Measurements from ENCODE around the gene BPHL. TPM values are rescaled to one million over a fixed set of nuclear protein-coding genes. Genes with fewer than 3 reads are reported as not detected.

Gene BPHL
- total and polyA plus RNA-seq, 2 experiments from 2014 or later = 22.8 to 45.5 TPM

DNA sequence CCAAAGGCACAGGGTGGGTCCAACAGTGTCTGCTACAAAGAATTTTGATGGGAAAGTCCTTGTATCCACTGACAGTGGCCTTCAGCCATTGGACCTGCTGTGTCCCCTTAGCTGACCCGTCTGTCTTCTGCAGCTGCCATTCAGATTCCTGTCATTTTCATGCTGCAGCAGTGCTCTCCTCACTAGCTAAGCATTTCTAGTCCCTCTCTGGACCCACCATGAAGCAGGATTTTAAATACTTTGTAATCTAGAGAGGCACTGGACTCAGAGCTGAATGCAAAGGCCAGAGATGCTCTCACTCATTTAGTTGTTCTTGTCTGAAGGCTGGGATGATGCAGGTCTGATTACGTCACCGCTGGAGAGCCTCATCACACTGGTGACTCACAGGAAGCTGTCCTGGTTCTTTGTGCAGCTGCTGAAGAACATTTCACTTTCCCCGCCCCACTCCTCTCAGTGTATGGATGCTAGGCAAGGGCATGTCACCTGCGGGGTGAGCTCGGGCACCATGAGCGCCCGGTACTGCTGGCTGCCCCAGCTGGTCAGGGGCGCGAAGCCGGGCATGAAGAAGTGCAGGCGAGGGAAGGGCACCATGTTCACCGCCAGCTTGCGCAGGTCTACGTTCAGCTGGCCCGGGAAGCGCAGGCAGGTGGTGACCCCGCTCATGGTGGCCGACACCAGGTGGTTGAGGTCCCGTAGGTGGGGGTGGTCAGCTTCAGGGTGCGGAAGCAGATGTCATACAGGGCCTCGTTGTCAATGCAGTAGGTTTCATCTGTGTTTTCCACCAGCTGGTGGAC is 58.2 kb downstream of the BPHL start:
- peaks cover 2% of the 10 kb centered on the region; the same call in 2 of the 3 replicates for H3K36me3 Mint-ChIP-seq (ENCODE audit: low read depth)
- no peak overlapping the region for H3K27ac Mint-ChIP-seq
- H3K27ac ChIP-seq (ENCODE audit: low read depth) = no peak overlapping the region

More for the DNA sequence above, 58.2 kb downstream of the BPHL start:
- Histone ChIP-seq H3F3A (replicated peaks; ENCODE audit: low read depth) (no peaks in the 10 kb centered on the region), H3K9me2 (ENCODE audit: insufficient read depth) (peaks cover 6% of the 10 kb centered on the region; the same call in 1 of the 2 replicates), H3K36me3 (ENCODE audit: insufficient read depth) (no peaks in the 10 kb centered on the region), H3K4me3 (no peak overlapping the region), H3K79me2 (replicated peaks; ENCODE audit: insufficient read depth) (no peaks in the 10 kb centered on the region), H3K4me2 (no peak overlapping the region), H4K20me1 (replicated peaks; ENCODE audit: insufficient read depth) (no peaks in the 10 kb centered on the region), H3K27me3 (ENCODE audit: insufficient read depth) (no peaks in the 10 kb centered on the region), H3K4me1 (ENCODE audit: insufficient read depth) (peaks cover 14% of the 10 kb centered on the region), H2AFZ (no peak overlapping the region)
- H3K27me3 Mint-ChIP-seq (ENCODE audit: insufficient read depth, low read depth, poor library complexity) = peaks cover 10% of the 10 kb centered on the region
- no peak overlapping the region for H3K4me3 Mint-ChIP-seq
- ATAC-seq (no peak), DNase-seq (ENCODE audit: low spot score) (no peak)
- peaks cover 21% of the 10 kb centered on the region for H3K4me1 Mint-ChIP-seq
- TF ChIP-seq, protein P1, sequence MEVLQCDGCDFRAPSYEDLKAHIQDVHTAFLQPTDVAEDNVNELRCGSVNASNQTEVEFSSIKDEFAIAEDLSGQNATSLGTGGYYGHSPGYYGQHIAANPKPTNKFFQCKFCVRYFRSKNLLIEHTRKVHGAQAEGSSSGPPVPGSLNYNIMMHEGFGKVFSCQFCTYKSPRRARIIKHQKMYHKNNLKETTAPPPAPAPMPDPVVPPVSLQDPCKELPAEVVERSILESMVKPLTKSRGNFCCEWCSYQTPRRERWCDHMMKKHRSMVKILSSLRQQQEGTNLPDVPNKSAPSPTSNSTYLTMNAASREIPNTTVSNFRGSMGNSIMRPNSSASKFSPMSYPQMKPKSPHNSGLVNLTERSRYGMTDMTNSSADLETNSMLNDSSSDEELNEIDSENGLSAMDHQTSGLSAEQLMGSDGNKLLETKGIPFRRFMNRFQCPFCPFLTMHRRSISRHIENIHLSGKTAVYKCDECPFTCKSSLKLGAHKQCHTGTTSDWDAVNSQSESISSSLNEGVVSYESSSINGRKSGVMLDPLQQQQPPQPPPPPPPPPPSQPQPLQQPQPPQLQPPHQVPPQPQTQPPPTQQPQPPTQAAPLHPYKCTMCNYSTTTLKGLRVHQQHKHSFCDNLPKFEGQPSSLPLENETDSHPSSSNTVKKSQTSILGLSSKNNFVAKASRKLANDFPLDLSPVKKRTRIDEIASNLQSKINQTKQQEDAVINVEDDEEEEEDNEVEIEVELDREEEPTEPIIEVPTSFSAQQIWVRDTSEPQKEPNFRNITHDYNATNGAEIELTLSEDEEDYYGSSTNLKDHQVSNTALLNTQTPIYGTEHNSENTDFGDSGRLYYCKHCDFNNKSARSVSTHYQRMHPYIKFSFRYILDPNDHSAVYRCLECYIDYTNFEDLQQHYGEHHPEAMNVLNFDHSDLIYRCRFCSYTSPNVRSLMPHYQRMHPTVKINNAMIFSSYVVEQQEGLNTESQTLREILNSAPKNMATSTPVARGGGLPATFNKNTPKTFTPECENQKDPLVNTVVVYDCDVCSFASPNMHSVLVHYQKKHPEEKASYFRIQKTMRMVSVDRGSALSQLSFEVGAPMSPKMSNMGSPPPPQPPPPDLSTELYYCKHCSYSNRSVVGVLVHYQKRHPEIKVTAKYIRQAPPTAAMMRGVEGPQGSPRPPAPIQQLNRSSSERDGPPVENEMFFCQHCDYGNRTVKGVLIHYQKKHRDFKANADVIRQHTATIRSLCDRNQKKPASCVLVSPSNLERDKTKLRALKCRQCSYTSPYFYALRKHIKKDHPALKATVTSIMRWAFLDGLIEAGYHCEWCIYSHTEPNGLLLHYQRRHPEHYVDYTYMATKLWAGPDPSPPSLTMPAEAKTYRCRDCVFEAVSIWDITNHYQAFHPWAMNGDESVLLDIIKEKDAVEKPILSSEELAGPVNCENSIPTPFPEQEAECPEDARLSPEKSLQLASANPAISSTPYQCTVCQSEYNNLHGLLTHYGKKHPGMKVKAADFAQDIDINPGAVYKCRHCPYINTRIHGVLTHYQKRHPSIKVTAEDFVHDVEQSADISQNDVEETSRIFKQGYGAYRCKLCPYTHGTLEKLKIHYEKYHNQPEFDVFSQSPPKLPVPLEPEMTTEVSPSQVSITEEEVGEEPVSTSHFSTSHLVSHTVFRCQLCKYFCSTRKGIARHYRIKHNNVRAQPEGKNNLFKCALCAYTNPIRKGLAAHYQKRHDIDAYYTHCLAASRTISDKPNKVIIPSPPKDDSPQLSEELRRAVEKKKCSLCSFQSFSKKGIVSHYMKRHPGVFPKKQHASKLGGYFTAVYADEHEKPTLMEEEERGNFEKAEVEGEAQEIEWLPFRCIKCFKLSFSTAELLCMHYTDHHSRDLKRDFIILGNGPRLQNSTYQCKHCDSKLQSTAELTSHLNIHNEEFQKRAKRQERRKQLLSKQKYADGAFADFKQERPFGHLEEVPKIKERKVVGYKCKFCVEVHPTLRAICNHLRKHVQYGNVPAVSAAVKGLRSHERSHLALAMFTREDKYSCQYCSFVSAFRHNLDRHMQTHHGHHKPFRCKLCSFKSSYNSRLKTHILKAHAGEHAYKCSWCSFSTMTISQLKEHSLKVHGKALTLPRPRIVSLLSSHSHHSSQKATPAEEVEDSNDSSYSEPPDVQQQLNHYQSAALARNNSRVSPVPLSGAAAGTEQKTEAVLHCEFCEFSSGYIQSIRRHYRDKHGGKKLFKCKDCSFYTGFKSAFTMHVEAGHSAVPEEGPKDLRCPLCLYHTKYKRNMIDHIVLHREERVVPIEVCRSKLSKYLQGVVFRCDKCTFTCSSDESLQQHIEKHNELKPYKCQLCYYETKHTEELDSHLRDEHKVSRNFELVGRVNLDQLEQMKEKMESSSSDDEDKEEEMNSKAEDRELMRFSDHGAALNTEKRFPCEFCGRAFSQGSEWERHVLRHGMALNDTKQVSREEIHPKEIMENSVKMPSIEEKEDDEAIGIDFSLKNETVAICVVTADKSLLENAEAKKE (CRISPR knock-in tag; IDR thresholded peaks at IDR 0.05) = no peak
- TF ChIP-seq EZH2 (IDR thresholded peaks at IDR 0.05; ENCODE audit: low read depth, unreplicated experiment) (no peak), JUNB (IDR thresholded peaks at IDR 0.05; ENCODE audit: unreplicated experiment) (no peak), CREB1 (CRISPR knock-in tag; IDR thresholded peaks at IDR 0.05; ENCODE audit: low read depth) (no peak), ZNF114 (CRISPR knock-in tag; IDR thresholded peaks at IDR 0.05) (no peak), NANOG (IDR thresholded peaks at IDR 0.05; ENCODE audit: borderline replicate concordance) (no peak), EZH2phosphoT487 (IDR thresholded peaks at IDR 0.05; ENCODE audit: unreplicated experiment) (no peak), ZNF331 (CRISPR knock-in tag; IDR thresholded peaks at IDR 0.05; ENCODE audit: low read depth) (no peak), STAT1 (IDR thresholded peaks at IDR 0.05; ENCODE audit: unreplicated experiment) (no peak)
- TF ChIP-seq, protein P2, sequence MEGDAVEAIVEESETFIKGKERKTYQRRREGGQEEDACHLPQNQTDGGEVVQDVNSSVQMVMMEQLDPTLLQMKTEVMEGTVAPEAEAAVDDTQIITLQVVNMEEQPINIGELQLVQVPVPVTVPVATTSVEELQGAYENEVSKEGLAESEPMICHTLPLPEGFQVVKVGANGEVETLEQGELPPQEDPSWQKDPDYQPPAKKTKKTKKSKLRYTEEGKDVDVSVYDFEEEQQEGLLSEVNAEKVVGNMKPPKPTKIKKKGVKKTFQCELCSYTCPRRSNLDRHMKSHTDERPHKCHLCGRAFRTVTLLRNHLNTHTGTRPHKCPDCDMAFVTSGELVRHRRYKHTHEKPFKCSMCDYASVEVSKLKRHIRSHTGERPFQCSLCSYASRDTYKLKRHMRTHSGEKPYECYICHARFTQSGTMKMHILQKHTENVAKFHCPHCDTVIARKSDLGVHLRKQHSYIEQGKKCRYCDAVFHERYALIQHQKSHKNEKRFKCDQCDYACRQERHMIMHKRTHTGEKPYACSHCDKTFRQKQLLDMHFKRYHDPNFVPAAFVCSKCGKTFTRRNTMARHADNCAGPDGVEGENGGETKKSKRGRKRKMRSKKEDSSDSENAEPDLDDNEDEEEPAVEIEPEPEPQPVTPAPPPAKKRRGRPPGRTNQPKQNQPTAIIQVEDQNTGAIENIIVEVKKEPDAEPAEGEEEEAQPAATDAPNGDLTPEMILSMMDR (conservative IDR thresholded peaks at IDR 0.05; ENCODE audit: low read depth in 2 of 2) = no peak
- TF ChIP-seq, protein P3, sequence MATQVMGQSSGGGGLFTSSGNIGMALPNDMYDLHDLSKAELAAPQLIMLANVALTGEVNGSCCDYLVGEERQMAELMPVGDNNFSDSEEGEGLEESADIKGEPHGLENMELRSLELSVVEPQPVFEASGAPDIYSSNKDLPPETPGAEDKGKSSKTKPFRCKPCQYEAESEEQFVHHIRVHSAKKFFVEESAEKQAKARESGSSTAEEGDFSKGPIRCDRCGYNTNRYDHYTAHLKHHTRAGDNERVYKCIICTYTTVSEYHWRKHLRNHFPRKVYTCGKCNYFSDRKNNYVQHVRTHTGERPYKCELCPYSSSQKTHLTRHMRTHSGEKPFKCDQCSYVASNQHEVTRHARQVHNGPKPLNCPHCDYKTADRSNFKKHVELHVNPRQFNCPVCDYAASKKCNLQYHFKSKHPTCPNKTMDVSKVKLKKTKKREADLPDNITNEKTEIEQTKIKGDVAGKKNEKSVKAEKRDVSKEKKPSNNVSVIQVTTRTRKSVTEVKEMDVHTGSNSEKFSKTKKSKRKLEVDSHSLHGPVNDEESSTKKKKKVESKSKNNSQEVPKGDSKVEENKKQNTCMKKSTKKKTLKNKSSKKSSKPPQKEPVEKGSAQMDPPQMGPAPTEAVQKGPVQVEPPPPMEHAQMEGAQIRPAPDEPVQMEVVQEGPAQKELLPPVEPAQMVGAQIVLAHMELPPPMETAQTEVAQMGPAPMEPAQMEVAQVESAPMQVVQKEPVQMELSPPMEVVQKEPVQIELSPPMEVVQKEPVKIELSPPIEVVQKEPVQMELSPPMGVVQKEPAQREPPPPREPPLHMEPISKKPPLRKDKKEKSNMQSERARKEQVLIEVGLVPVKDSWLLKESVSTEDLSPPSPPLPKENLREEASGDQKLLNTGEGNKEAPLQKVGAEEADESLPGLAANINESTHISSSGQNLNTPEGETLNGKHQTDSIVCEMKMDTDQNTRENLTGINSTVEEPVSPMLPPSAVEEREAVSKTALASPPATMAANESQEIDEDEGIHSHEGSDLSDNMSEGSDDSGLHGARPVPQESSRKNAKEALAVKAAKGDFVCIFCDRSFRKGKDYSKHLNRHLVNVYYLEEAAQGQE (IDR thresholded peaks at IDR 0.05; ENCODE audit: unreplicated experiment) = no peak
- TF ChIP-seq, protein P4, sequence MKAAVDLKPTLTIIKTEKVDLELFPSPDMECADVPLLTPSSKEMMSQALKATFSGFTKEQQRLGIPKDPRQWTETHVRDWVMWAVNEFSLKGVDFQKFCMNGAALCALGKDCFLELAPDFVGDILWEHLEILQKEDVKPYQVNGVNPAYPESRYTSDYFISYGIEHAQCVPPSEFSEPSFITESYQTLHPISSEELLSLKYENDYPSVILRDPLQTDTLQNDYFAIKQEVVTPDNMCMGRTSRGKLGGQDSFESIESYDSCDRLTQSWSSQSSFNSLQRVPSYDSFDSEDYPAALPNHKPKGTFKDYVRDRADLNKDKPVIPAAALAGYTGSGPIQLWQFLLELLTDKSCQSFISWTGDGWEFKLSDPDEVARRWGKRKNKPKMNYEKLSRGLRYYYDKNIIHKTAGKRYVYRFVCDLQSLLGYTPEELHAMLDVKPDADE (IDR thresholded peaks at IDR 0.05) = no peak
- H3K9me3 Mint-ChIP-seq = no peaks in the 10 kb centered on the region
